Measurements from ENCODE around the gene PAPPA.

Gene PAPPA

GRCh38 chr9:116232424-116233159 is 79.0 kb downstream of the PAPPA start:
- no peak for DNase-seq (ENCODE audit: low spot score)

DNA sequence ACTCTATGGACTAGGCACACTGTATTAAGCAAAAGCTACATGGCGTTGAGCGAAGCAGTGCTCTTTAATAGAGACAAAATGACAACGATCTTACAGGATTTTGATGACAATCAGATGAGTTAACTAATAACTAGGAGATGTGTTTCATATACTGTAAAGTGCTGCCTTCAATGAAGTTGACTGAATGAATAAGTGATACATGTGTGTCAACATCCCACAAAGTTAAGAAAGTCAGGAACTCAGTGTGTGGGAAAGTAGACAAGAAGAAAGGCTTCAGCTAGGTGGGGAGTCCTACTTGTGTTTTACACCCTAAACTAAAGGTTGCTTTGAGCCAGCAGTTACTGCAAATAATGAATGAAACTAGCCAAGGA is 79.6 kb downstream of the PAPPA start:
- DNase-seq (ENCODE audit: low spot score), result no peak

DNA sequence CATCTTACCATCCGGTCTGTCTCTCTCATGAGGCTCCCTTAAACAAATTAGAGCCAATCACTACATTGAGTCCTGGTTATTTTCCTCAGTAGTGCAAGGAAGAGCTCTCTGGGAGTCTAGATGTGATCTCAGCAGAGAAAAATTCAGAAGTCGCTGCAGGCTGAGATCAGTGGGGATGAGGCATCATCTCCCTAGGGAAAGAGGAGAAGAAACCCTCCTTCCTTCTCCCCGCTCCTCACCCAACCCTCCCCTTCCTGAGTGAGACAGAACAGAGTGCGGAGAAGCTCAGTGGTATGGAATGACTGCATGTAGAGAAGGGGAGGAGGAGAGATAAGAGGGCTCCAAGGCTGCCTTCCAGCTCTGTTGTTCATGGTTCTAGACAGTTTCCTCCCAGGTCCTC is 80.5 kb downstream of the PAPPA start:
- DNase-seq (ENCODE audit: low spot score), result no peak

- DNase-seq (ENCODE audit: low spot score), result no peak
Measured at GRCh38 chr9:116236979-116237378, 83.4 kb downstream of the PAPPA start.

DNA sequence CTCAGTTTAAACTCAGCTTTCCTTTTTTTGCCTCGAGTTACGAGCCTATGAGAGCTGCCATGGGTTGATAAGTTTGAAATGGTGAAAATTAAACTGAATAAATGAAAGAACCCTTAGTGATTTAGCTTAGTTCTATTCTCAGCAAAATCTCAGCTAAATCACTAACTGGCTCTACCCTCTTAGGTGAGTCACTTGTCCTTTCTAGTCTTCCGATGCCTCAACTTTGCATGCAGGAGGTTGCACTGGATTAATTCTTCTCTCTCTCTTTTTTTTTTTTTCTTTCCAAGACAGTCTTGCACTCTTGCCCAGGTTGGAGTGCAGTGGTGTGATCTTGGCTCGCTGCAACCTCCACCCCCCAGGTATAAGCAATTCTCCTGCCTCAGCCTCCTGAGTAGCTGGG is 83.9 kb downstream of the PAPPA start:
- DNase-seq (ENCODE audit: low spot score), result no peak

- no peak for DNase-seq (ENCODE audit: low spot score)
Measured at GRCh38 chr9:116238225-116238624, 84.6 kb downstream of the PAPPA start.

GRCh38 chr9:116238776-116239340 is 85.3 kb downstream of the PAPPA start:
- no peak for DNase-seq (ENCODE audit: low spot score)

- DNase-seq (ENCODE audit: low spot score), result no peak
Measured at GRCh38 chr9:116243708-116244107, 90.1 kb downstream of the PAPPA start.

DNA sequence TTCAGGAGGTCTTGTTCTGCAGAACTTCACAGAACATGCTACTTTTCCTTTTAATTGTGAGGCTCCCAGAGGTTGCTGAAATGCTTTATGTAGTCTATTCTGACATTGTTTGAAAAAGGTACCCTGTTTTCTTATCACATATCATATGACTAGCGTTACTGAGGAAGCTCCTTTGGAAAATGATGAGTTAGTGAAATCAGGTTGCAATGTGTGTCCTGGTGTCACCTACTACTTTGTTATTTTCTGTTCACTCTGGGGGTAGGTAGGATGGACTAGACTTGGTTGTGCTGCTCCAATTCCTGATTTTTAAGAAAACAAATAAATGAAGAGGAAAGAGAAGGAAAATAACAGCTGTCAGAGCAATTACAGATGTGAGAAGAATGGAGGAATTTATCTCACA is 93.7 kb downstream of the PAPPA start:
- DNase-seq (ENCODE audit: low spot score), result no peak

DNA sequence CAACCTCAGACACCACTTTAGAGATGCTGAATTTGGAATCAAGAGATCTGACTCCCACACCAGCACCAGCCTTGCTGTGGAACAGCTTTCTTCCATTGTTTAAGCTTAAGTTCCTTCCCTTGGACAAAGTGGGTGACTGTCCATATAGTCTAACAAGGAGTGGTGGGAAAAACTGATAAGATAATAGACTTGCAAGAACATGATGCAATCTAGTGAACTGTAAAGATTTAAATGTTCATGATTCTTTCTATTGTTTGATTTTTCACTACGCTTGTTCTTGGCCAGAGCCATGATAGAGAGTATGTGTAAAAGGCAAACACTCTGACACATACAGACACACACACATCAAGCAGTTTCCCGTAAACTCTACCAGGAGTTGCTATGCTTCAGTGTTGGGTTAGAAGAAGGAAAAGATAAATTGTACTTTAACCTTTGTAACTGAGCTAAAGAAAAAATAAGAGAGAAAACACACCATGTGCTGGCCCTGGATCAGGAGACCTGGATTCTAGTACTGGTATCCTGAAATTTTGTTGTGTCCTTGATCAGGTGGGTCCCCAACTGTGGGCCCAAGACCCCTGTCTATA is 94.3 kb downstream of the PAPPA start:
- DNase-seq (ENCODE audit: low spot score), result no peak

- no peak for DNase-seq (ENCODE audit: low spot score)
Measured at GRCh38 chr9:116250891-116251290, 97.3 kb downstream of the PAPPA start.

- no peak for DNase-seq (ENCODE audit: low spot score)
Measured at GRCh38 chr9:116251366-116251765, 97.8 kb downstream of the PAPPA start.

GRCh38 chr9:116260531-116260930 is 106.9 kb downstream of the PAPPA start:
- no peak for DNase-seq (ENCODE audit: low spot score)

DNA sequence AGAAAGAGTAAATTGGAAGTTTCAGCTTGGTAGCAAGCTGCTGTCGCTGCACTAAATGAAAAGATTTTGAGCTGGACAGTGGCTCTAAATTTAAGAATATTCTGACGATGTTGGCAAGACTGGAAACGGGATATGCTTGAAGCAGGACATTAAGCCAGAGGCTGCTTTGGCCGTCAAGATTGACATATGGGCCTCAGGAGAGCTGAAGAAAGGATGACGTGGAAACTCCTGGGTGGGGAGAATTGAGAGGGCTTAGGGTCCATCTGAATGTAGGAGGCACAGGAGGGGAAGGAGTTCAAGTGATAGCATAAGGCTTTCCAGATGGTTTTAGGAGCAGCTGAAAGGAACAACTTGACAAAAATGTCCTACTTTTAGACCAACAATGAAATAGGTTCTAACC is 108.9 kb downstream of the PAPPA start:
- DNase-seq (ENCODE audit: low spot score), result no peak

DNA sequence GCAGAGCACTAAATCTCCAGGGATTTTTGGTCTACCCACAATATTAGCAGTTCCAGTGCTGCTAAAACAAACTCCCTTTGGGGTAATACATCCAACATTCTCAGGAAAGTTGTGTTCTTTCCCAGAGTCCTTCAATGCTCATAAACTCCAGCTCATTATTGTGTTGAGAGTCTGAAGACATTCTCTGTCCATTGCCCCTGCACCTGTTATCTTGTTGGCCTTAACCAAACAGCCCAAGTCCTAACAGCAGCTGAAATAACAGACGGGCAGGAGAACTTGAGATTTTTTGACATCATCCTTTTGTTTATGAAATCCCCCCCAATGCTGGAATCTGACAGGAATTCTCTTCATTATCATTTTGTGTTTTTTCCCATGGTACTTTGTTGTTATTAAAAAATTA is 110.8 kb downstream of the PAPPA start:
- DNase-seq (ENCODE audit: low spot score), result no peak

- DNase-seq (ENCODE audit: low spot score), result no peak
Measured at GRCh38 chr9:116267021-116267420, 113.4 kb downstream of the PAPPA start.

DNA sequence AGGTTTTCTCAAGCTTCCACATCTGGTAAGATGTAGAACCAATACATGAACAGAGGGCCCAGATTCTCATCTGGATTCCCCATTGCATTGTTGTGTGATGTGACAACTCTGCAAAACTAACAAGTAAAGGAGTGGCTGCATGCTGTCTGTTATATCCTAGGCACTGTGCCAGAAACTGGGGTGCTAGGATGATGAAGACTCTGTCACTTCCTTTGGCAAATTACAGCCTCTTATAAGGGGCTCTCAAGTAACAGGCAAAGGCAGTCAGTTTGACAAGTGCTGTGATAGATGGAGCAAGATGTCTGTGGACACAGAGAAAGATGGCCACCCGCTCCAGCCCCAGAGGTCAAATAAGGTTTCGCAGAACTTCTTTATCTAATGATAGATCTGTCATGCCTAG is 115.7 kb downstream of the PAPPA start:
- DNase-seq (ENCODE audit: low spot score), result no peak

GRCh38 chr9:116270546-116270945 is 117.0 kb downstream of the PAPPA start:
- DNase-seq (ENCODE audit: low spot score), result no peak

DNA sequence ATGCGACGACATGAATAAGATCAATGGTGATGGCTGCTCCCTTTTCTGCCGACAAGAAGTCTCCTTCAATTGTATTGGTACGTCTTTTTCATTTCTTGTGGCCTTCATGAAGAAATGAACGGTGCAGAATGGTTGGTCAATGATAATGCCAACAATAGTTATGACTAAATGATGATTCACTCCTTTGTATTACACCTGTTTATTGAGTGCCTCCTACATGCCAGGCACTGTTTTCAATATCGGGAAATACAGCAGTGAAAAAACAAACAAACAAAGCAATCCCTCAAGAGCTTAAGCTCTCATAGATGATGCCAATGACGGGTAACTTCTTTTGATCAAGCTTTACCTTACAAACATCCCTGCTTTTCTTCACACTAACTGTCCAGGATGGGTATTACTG is 117.7 kb downstream of the PAPPA start:
- DNase-seq (ENCODE audit: low spot score), result no peak

DNA sequence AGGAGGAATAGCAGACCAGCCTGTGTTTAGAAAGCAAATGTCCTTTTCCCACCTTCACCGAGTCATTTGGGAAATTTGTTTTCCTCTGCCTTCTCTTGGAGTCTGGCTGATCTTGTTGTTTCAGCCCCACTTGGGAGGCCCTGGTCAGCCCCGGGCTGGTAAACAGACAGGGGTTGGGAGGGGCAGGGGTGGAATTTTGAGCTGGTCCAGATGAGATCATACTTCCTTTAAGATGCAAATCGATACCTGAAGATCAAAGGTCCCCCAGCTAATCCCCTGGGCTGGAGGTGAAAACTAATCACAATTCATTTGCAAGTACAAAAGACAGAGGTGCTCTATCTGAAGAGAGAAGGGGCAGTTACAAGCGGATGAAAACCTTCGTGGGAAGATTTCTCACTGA is 118.4 kb downstream of the PAPPA start:
- DNase-seq (ENCODE audit: low spot score), result peak; percentile 8

DNA sequence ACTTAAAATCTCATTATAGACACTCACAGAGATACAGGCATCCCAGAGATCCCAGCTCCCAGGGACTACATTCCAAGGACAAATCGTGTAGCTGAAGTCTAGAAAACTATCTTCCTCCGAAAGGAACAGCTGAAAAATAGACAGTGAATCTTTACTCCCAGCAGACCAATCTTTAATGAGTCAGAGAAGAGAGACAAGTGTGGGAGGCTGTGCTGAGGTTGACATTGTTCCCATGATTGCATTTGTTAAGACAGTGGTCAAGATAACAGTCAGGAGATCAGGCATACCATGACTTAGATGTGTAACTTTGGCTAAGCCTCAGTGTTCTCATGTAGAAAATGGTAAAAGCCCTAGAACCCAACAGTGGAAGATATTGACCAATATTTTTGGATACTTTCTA is 120.7 kb downstream of the PAPPA start:
- no peak for DNase-seq (ENCODE audit: low spot score)

- DNase-seq (ENCODE audit: low spot score), result peak; percentile 8
Measured at GRCh38 chr9:116275418-116276195, 122.0 kb downstream of the PAPPA start.

DNA sequence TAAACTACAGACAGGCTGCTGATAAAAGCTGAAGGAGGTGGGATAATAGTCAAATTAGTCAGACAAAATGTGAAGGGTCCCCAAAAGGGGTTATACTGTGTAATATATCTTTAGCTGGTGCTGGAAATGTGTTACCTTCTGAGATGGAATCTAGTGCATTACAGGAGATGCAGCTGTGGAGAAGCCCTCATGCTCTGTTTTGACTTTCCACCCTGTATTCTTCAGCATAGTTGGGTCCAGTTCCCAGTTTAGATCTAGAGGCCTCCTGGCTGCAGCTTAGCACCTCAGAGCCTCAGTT is 122.6 kb downstream of the PAPPA start:
- DNase-seq (ENCODE audit: low spot score), result no peak
